SHP77 (cell line): ENCODE data around the gene TEX19.
"Not testable (repeated sequence)": the region's sequence is repeated elsewhere in the genome, so short reads cannot be mapped to it uniquely, and the experiment has no call there.

ENCODE experiments used
- DNase-seq, 2 experiments: peaks; one replicate each; lab custom pipeline; 2025; lab: John Stamatoyannopoulos, UW

TEX19 gene

DNA sequence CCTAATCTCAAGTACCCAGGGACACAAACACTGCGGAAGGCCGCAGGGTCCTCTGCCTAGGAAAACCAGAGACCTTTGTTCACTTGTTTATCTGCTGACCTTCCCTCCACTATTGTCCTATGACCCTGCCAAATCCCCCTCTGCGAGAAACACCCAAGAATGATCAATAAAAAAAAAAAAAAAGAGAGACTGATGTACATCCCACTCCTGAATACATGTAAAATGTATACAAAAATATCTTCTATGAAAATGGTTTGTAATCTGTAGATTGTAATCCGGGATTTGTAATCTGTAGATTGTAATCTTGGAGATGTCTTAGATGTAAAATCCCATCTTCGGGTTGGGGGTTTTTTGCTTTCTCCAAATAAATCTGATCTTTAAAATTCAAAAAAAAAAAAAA is 18.2 kb downstream of the TEX19 start:
- DNase-seq = not testable (repeated sequence)

DNA sequence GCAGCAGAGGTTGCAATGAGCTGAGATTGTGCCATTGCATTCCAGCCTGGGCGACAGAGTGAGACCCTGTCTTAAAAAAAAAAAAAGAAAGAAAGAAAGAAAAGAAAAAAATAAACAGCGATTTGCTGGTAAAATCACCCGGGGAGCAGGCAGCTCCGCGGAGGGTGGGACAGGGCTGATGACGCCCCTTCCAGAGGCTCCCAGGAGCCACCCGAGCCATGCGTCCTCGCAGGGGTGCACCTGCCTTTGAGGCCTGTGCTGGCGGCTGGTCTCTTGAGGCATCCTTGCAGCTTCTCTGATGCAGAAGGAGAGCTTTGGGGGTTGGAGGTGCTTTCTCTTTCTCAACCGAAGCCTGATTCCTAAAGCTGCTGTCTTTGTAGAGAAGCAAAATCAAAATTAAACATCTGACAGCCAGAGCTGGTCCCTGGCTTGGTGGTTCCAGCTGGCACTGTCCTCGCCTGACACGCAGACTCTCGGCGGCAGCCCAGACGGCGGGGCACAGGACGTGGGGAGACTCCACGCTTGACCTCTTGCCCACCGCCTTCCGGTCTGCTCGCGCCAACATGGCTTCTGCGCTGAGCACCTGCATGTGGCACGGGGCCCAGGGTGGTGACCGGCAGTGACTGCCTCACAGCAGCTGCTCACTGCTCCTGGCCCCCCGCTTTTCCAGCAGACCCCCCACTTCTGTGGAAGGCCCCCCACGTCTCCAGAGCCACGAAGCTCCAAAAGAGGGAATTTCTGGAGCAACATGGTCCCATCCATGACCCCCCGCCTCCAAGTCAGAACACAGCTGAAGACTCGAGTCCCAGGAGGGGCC is 19.1 kb downstream of the TEX19 start:
- no peak for DNase-seq

DNA sequence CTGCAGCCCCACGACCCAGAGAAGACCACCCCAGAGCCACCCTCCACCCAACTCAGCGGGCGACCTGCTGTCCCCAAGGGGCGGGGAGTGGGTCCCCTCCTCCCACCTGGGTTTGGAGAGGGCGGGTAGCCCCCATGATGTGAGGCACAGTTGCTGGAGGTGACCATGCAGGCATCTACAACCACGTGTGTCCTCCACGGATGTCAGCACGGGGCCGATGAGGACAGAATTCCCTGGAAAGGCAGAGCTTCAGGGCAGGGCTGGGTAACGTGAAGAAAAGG is 19.6 kb downstream of the TEX19 start:
- no peak for DNase-seq

DNA sequence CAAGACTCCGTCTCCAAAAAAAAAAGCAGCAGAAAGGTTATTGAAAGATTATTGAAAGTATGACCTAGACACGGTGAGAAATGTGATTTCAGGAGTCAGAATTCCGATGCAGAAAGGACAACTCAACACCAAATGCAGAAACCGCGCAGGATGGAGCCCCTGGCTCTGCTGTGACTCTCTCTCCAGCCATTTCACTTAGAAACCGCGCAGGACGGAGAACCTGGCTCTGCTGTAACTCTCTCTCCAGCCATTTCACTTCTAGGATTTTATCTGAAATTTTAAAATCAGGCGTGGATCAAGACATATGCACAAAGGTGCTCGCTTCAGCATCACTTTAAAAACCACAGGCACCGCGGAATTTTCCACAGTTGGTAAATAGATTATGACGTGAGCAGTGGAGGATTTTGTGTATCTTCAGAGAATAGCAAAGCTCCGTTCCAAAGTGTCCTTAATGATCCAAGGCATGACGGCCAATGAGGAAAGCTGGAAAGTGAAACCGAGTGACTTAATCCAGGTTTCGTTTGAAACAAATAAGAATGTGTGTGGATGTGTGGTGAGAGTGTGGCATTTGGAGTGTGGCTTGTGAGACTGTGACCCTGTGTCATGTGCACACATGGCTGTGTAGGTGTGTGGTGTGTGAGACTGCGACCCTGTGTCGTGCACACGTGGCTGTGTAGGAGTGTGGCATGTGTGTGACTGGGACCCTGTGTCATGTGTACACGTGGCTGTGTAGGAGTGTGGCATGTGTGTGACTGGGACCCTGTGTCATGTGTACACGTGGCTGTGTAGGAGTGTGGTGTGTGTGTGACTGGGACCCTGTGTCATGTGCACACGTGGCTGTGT is 22.0 kb downstream of the TEX19 start:
- DNase-seq = no peak

DNA sequence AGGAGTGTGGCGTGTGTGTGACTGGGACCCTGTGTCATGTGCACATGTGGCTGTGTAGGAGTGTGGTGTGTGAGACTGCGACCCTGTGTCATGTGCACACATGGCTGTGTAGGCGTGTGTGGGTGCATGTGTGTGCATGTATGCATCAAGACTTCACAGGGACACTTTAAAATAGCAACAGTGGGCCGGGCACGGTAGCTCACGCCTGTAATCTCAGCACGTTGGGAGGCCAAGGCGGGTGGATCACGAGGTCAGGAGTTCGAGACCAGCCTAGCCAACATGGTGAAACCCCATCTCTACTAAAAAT is 22.6 kb downstream of the TEX19 start:
- DNase-seq = not testable (repeated sequence)

DNA sequence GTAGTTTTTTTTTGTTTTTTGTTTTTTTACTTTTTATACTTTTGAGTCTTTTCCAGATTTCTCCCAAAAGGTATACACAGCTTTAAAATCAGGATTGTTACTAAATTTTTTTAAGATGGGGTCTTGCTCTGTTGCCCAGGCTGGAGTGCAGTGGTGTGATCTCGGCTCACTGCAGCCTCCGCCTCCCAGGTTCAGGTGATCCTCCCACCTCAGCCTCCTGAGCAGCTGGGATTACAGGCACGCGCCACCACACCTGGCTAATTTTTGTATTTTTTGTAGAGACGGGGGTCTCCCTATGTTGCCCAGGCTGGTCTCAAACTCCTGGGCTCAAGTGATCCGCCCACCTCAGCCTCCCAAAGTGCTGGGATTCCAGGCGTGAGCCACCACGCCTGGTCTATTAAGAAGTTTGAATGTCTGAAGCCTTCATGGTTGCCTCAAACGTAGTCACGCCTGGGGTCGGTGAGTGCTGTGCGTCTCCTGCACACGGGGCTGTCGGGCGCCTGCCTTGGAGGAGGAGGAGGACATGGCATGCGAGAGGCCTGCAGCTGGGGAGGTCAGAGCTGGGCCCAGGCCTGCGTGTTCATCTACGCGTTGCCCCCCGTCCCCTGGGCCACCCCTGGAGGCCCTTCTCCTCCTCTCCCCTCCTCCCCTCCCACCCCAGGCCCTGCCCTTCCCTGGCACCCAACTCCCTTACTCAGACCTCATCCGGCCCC is 23.3 kb downstream of the TEX19 start:
- not testable (repeated sequence) for DNase-seq

DNA sequence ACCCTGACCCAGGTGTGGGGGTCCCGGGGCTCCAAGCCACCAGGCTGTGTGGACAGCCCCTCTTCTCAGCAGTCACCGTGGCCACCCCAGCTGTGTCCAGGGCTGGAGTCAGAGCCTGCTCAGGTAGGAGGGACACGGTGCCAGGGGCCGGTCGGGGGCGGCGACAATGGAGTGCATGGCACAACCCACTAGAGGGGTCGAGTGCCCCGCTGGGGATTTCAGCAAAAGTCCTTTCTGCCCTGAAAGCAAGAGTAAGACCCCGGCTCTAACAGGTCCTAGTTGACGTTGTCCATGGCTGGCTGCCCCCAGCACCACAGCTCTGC is 23.8 kb downstream of the TEX19 start:
- no peak for DNase-seq

DNA sequence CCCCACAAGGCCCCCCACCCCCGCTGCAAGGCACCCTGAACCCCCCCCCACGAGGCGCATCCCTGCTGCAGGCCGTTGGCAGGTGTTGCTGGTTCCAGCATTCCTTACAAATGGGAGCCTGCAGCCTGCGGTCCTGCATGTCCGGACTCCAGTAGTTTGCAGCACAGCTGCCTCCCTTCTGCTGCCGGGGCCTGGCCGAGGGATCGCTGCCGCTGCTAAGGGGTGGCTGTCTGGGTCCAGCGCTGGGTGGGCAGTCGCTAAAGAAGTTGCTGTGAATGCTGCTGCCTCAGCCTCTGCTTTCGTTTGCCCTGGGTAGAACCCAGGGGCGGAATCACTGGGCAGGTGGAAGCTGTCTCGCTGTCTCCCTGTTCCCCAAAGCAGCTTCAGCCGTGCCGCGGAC is 24.4 kb downstream of the TEX19 start:
- DNase-seq = peak; percentile 63 to 67

DNA sequence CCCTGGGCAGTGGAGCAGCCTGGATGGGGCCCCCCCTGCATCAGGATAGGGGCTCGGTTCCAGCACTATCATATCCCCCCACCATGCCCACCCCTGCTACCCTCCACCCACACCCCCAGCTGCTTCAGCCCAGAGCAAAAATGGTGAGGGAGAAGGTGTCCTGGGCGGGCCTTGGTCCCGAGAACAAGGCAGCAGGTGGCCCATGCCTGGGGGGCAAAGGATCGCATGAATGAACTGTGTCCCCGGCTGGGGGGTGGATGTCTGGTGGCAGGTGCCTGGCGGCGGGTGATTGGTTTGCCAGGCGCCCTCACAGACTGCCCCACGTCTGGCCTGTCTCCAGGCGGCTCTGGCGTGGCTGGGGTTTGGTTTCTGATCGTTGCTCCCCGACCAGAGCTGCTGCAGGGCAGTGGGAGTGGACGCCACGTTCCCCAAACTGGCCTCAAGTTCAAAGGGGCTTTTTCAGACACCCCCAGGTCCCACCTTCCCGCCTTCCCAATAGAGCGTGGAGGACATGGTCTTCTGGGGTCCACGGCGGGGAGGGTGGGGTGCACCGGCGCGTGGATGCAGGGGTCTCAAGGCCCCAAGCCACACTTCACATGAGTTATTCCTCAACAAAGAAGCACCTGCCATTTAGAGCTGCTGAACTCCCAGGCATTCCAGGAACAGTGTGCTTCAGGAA is 25.1 kb downstream of the TEX19 start:
- DNase-seq = peak in 1 of 2 experiments; percentile 30

DNA sequence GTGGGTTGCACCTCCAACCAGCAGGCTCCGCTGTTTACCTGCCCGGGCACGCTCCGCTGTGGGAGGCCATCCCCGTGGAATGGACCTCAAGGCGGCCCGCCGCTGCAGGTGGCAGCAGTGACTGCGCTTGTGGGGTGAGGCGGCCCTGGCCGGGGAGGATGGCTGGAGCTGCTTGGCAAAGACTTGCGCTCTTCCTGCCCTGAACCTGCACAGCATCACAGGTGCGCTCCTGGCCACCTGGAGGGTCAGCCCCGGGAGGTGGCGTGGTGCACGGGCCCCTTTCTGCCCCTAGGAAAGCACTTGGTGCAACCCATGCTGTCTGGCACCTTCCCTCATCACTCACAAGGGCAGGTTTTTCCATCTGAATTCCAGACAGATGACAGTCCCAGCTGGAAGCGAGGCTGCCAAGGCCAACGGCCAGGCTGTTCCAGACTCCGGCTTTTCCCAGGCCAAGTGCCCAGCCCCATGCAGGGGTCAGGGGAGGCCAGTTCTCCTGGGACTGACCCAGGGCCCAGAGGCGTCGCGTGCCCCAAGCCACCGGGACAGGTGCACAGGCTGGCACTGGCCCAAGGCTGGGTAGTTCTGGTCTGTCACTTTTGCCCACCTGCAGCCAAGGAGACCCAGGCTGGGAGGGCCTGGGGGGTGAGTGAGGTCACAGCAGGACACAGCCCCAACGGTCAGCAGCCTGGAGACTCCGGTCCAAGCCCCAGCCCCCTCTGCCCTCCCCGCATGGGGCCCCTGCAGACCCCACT is 25.9 kb downstream of the TEX19 start:
- peak; percentile 56 to 78 for DNase-seq

DNA sequence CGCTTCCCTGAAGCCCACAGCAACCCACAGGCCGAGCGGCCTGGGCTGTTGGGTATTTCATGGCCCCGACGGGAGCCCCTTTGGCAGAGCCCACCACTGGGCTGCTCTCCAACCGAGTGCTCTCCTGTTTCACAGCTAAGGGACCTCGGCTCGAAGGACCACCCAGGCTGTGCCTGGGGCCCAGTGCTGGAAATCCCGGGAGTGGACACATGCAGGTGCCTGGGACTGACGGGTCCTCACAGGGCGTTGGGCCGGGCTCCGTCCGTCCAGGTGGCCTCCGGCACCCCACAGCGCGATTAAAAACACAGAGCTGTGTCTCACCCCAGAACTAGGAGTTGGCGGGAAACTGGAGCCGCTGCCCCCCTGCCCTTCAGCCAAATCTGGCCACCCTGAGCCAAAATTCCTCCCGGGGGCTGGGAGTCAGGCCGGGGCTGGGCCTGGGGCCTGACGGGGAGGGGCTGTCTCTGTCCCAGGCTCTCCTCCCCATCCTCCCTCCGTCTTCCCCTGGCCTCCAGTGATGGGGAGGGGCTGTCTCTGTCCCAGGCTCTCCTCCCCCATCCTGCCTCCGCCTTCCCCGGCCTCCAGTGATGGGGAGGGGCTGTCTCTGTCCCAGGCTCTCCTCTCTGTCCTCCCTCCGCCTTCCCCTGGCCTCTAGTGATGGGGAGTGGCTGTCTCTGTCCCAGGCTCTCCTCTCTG is 26.7 kb downstream of the TEX19 start:
- DNase-seq = no peak

DNA sequence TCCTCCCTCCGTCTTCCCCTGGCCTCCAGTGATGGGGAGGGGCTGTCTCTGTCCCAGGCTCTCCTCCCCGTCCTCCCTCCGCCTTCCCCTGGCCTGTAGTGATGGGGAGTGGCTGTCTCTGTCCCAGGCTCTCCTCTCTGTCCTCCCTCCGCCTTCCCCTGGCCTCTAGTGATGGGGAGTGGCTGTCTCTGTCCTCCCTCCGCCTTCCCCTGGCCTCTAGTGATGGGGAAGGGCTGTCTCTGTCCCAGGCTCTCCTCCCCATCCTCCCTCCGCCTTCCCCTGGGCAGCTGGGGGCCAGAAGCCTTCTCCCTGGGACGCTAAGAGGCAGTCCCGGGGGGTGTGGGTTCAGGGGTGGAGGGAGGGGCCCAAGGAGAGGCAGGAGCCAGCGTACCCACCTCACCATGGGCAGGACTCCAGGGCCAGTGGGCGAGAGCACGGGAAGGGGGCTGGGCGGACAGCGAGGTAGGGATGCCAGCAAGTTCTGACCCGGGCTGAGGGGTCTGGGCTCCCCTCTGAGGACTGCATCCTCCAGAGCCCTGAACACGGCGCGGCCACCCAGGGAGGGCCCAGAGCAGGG is 27.3 kb downstream of the TEX19 start:
- no peak for DNase-seq

DNA sequence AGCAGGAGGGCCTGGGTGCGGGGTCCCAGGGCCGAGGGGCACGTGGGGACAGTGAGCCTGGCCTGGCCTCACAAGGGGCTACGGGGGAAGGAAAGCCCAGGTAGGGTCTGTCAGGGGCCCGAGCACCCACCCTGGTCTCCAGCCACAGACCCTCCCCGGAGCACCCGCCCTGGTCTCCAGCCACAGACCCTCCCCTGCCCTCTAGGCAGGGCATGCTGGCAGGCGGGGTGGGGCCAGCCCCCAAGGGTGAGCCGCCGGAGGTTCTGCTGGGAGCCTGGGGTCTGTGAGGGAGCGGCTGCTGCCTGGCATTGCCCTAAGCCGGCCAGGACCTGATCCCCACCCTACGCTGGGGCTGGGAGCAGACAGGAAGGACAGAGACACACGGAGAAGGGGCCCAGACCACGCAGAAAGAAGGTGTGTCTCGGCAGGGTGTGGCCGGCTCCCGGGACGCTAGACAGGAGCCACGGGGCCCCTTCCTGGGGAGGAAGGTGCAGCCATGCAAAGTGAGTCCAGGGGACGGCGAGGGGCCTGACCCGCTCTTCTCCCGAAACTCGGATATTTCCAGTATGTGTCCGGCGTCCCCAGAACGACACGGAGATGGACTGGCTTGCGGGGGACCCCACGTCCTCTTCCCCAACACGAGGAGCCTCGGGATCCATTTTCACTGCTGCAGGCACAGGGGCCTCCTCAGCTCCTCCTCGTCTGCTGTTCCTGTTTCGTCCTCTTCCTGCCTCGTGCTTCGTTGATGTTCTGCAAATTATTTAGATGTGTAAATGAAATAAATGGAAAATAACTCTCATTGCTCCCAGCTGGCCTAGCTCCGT is 28.0 kb downstream of the TEX19 start:
- no peak for DNase-seq

DNA sequence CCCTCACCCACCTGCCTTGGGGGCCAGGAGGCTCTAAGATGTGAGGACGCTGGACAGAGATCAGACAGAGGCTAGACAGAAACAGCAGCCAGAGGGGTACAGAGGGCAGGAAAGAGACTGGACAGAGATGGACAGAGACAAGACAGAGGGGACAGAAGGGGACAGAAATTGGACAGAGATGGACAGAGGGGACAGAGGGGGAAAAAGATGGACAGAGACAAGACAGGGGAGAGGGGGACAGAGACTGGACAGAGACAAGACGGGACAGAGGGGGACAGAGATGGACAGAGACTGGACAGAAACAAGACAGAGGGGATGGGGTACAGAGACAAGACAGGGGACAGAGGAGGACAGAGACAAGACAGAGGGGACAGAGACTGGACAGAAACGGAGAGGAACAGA is 28.7 kb downstream of the TEX19 start:
- DNase-seq = no peak

DNA sequence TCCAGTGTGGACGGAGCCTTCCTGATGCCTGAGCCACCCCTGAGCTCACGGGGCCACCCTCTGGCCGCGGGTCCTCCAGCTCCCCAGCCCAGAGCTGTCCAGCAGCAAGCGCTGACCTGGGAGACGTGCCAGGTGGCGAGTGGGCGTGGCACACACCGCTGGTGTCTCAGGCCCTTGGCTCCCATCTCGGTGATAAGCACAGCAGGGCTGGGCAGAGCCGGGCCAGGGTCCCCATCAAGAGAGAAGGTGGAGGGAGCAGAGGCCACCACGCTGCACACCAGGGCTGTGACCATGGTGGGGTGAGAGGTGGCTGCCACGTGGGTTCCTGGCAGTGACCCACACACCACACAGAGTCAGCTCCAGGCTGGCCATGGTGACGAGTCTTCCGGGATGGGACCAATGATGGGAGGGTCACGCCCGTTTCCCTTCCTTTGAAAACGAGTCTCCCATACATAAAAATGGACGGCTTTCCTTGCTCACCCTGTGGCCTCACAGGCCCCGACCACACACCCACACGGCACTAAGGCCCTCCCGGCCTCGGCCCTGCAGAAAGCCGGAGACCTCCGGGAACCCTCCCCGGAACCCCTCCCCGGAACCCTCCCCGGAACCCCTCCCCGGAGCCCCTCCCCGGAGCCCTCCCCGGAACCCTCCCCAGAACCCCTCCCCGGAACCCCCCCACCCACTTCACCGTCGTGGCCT is 29.3 kb downstream of the TEX19 start:
- no peak for DNase-seq

DNA sequence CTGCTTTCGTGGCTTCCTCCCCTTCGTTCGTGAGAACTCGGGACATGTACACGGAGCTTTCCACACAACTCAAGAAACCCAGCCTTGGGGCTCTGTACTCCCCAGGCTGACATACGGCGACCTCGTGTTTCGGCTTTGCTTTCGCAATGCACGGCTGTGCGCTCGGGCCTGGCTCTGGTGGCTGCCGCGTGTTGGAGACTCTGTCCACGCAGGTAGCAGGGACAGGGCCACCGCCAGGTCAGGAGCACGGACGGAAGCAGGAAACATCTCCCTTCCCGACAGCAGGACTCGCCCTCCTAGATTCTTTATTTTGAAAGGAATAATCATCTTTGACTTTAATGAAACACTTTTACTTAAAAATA is 29.9 kb downstream of the TEX19 start:
- DNase-seq = no peak

DNA sequence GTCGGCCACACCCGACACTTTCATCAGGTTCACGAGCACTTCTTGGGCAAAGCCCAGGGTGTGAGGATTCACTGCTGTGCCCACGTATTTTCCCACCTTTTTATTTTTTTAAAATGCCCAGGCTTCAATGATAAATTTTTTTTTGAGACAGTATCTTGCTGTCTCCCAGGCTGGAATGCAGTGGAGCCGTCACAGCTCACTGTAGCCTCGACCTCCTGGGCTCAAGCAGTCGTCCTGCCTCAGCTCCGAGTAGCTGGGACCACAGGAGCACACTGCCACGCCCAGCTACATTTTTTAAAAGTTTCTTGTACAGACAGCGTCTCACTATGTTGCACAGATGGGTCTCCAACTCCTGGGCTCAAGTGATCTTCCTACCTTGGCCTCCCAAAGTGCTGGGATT is 30.3 kb downstream of the TEX19 start:
- no peak for DNase-seq

DNA sequence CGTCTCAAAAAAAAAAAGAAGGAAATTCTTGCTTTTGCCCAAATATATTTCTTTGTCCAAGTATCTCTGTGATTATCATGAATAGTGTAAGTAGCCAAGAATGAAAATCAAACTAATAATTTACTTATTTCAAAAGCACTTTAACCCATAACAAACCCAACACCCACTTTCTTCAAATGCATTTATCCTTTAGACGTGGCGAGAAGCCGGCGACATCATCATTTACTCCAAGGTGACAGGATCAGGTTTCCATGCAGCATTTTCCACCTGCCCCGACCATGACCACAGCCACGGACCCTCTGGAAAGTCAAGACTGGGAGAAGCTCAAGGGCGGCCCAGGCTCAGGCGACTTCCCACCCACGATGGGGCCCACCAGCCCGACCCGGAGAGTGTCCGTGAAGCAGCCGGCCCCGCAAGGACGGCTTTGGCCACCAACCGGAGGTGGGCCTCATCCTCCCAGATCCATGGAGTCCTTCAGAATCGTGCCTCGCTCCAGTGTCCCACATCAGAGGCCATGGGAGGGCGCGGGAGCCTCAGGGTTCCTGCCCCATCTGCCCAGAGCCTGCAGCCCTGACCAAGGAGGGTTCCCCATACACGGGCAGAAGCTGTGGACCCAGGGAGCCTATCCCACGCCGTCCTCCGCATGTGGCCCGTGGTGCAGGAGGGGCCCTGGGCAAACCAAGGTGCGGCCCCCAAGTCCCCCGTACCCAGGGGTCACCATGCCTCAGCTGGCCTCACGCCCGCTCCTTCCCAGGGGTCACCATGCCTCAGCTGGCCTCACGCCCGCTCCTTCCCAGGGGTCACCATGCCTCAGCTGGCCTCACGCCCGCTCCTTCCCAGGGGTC is 31.2 kb downstream of the TEX19 start:
- DNase-seq = no peak
